NCI-H524 treated with DMSO at 0.1 percent for 48 hours (cell line): ENCODE data around the gene TSNAXIP1.
"Not testable (repeated sequence)": the region's sequence is repeated elsewhere in the genome, so short reads cannot be mapped to it uniquely, and the experiment has no call there.

Source experiments
- DNase-seq: peaks from one replicate; lab custom pipeline; 2025; lab: John Stamatoyannopoulos, UW

Gene TSNAXIP1

DNA sequence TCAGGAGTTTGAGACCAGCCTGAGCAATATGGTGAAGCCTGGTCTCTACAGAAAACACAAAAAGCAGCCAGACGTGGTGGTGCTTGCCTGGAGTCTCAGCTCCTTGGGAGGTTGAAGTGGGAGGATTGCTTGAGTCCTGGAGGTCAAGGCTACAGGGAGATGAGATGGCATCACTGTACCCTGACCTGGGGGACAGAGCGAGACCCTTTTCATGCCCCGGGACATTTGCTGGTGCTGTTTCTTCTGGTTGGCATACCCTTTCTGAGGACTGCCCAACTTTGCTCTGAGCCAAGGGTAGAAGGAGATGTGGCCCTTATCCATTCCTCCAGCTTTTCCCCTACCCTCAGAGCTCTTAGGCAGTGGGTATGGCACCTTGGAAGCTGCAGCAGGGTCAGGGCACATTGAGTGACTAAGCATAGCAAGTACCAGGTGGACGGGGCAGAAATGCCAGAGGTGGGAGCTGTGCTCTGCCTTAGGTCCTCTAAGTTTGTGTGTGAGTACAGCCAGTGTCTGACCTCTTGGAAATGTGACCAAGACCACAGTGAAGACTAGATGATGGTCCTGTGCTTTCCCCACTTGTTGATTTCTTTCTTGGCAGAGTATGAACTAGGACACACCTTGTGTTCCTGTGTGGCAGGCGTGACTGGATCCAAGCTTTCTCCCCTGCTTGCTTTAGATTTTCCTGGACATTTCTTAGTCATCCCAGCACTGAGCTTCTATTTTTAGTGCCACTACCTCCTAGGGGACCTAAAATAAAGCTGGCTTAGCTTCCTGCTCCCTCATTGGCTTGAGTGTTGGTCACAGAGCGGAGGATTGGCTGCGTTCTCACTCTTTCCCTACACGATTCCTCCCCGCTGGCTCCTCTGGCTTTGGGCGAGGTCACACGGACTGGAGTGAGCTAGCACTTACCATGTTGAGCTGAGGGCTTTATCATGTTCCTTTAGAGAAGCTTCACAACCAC is 56.2 kb downstream of the TSNAXIP1 start:
- DNase-seq, result no peak

DNA sequence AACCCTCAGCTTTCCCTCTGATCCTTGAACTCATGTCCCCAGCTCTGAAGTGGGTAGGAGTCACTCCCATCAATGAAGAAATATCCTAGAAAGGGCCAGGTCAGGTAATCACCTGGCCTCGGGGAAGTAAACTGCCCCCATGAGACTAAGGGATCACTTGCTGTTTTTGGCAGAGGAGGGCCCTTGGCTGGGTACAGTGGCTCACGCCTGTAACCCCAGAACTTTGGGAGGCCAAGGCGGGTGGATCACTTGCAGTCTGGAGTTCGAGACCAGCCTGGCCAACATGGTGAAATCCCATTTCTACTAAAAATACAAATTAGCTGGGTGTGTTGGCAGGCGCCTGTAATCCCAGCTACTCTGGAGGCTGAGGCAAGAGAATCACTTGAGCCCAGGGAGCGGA is 57.4 kb downstream of the TSNAXIP1 start:
- not testable (repeated sequence) for DNase-seq

DNA sequence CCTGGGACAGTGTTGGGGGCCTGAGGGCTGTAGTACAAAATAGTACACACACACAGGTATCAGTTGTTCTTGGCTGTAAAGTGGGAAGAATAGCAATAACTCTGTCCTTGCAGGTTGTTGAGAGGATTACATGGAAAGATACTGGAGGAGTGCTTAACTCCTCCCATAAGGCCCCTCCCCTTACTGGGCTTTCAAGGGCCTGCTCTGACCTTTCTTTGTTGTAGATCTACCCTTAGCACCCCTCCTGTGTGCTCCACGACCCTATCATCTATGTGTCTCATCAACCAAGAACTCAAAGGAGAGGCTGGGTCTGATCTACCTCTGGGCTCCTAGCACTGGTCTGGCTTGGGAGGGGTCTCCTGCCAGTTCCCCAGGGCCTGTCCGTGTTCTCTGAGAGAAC is 57.9 kb downstream of the TSNAXIP1 start:
- no peak for DNase-seq

DNA sequence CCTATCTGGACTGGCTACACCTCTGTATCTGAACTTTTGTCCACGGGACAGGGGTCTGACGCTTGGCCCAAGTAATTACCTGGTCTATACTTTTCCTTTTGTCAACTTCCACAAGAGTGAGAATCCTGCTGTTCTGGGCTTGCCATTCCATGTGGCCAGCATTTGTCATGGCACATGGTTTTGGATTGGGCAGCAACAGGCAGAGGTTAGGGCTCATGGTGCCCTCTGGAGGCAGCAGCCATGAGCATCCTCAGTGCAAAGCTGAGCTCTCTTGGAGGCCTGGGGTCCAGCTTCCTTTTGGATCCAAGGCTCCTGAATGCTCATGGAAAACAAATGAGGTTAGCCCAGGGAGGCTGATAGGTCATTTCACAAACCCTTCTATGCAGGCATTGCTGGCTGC is 58.6 kb downstream of the TSNAXIP1 start:
- no peak for DNase-seq

DNA sequence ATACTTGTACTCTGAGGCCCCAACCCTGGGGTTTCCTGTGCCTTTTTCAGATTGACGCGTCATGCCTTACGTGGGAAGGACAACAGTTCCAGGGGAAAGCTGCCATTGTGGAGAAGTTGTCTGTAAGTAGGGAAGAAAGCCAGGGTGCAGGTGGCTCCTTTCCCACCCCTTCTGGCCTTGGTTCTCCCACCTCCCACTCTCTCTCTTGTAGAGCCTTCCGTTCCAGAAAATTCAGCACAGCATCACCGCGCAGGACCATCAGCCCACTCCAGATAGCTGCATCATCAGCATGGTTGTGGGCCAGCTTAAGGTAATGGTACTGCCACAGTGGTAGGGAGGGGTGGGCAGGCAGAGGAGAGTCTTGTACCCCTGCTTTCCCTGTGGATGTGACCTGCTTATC is 61.6 kb downstream of the TSNAXIP1 start:
- no peak for DNase-seq

DNA sequence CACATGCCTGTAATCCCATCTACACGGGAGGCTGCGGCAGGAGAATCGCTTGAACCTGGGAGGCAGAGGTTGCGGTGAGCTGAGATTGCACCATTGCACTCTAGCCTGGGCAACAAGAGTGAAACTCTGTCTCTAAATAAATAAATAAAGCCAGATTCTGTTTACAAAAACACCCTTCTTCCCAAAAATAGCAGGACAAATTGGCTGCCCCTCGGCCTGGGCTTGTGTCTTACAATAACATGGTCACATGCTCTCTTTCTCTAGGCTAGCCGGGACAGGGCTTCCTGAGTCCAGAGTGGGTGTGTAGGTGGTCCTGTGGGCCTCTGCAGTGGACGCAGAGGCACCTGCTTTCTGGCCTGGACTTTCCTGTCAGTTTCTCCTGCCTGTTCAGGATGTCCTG is 63.0 kb downstream of the TSNAXIP1 start:
- DNase-seq, result no peak

DNA sequence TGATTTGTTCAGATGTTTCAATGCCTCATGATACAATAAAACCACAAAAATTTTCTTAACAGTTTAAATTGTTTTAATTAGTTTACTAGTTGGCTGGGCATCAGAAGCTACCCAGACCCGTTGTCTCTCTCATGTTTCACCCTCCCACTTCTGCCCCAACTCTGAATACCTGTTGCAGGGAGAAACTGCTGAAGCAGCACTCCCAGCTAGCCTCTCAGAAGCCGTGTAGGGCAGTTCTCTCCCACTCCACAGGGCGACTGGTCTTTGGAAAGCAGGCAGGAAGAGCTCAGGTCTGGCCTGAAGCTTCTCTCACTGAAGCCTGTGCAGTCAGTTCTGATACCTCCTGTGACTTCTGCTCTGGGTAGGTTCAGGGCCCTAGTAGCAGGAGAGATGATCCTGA is 64.6 kb downstream of the TSNAXIP1 start:
- DNase-seq, result no peak

DNA sequence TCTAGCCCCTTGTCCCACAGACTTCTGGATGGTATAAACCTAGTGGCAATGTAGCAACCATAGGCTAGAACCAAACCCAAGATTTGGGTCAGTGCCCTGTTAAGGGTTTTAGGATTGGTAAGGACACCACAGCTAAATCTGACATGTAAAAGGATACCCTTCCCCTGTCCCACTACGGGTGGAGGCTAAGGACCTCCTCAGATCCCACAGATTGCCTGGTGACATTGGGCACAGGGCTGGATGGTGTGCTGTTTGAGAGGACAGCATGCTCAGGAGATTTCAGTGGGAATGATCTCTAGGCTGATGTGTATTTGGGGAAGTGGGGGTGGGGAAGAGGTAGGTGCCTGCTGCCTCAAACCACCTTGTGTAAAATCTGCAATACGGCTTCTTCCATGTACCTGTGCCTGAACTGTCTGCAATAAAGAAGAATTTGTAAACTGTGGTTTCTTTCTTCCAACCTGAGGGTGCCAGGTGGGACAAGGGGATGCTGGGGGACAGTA is 65.5 kb downstream of the TSNAXIP1 start:
- DNase-seq, result no peak

DNA sequence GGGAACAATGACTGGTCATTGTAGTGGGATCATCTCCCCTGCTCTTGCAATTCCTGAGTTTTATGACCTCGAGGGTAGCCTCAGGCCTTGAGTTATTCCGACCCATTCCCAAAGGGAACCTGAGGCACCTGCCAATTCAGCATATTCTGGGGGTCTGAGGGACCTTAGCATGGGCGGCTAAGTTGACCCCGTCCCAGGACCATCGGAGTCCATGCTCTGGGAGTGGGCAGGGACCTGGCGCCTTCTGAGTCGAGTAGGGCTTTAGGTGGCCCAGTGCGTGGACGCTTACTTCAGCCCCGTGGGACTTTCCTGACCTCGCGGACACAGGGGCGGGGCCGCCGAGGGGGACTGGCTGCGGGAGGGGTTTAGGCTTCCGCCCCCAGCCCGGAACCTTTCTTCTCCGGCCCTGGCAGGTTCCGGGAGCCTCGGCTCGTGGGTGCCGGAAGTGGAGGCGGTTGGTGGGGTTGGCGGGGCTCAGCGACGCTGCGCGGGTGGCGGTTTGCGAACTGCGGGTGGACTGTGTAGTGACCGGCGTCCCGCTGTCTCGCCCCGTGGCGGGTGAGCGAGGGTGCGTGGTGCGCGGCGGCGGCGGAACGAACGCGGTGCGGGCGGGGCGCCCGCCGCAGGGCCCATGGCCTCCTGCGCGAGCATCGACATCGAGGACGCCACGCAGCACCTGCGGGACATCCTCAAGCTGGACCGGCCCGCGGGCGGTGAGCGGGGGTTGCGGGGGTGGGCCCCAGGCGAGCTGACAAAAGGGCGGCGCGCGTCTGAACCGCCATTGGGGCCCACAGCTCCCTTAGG is 66.1 kb downstream of the TSNAXIP1 start, which contains the start of gene EDC4:
EDC4 (plus strand) TSS at position 422 of the 804 bp plus-strand sequence; CDS start at position 632, 210 bp downstream.
- no peak for DNase-seq

DNA sequence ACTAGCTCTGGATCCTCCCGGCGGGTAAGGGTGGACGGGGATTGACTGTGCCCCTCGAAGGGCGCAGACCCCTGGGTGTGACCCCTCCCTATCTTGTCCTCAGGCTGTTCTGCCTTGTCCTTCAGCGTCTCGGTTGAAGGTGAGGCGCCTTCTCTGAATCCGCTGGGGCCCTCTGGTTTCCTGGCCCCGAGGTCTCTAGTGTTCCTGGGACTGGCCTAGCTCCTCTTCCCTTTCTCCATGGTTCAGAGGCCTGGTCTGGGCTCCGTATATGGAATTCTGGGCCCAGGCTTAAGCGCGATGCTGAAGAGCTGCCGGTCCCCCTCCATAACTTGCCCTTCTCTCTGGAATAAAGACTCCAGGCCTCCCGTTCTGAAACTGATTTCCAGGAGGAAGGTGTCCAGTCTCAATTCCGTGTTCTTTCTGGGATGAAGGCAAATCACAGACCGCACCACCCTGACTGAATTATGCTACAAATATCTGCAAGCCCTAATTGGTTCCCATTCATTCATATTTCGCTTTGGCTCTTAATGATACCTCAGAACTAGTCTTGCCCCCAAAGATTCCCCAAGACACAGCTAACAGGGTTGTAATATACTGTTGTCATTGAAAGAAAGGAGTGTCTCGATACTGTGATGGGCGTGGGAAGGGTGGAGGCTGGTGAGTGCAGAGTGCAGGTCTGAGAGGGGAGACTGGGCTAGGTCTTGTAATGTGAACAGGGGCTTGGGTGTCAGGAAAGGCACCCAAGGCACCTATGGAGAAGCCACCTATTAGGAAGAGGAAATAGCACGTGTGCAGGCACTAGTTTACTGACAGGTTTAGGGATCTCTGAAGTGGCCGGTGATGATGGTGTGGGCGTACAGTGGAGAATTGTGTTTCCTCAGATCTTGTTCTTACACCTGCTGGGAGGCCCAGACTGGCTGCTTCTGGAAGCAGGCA is 67.0 kb downstream of the TSNAXIP1 start:
- no peak for DNase-seq

DNA sequence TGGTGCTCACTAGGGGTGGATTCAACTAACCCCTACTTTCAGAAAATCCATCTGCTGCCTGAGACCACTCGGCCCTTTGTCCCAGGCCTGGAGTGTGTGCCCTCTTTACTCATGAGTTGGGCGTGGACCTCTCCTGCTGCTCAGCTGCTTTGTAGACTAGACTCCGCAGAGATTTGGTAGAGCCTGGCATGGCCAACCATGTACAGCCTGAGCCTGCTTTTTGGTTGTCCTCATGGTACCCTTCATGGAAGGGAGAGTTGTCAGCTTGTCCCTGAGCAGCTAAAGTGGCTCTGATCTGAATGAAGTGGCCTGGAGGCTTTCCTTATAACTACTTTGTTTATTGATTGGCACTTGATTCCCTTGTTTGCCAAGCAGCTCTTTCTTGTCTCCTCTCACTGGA is 67.7 kb downstream of the TSNAXIP1 start:
- no peak for DNase-seq

DNA sequence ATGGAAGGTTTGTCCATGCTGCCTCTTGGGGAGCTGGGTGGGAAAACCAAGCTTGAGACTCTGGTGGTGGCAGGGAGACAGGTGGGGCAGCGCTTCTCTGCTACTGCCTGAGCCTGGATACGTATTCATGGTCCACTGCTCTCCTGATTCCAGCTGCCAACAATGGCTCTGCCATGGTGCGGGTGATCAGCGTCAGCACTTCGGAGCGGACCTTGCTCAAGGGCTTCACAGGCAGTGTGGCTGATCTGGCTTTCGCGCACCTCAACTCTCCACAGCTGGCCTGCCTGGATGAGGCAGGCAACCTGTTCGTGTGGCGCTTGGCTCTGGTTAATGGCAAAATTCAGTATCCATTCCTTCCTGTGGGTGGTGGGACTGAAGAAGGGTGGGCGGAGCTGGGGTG is 70.4 kb downstream of the TSNAXIP1 start:
- DNase-seq, result no peak
